ENCODE results near the gene GPR25. TPM values are rescaled to one million over a fixed set of nuclear protein-coding genes. Genes with fewer than 3 reads are reported as not detected.

The GPR25 gene
- total RNA-seq, 4 donors from 2014 or later: 1.3 TPM; not detected in 3

DNA sequence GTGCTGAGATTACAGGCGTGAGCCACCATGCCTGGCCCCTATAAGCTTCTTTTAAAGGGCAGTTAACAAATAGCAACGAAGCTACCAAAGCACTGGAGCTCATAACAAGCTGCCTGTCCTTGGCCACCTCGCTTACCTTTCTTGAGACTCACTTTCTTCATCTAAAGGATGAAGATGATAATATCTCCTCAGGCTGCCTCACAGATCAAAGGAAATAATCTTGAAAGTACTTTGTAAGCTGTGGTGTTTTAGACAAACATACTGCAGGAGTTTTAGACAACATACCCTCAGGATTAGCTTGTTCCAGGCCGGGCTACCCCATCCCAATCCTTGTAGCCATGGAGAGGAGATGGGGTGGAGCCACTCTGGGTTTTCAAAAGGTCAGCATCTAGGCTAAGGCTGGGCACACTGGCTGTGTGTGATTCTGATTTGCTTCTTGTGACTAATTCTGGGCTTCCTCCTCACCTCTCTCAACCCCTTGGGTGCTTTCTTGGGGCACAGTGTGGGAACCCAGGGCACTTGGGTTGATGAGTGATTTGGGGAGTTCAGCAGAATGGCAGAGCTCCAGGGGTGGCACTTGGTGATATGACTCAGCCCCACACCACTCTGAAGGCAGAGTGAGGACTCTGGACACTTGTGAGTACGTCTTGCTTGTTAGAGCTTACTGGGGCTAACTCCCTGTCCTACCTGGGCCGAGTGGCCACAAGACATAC, 5.2 kb downstream of the GPR25 start:
- H3K27me3 ChIP-seq: peaks cover 0 to 63% (median 8%) of the 10 kb centered on the region in 4 donors
- 58 to 79% methylated on average over 6 of the region's 6 CpGs for WGBS, 2 donors
- DNase-seq: no peak
- H3K4me1 ChIP-seq: peaks cover 5 to 10% (median 9%) of the 10 kb centered on the region in 3 donors
- H3K27ac ChIP-seq: no peak overlapping the region
- no peaks in the 10 kb centered on the region for H3K9me3 ChIP-seq
- H3K36me3 ChIP-seq: no peaks in the 10 kb centered on the region
- no peak overlapping the region for H3K4me3 ChIP-seq
- TF ChIP-seq, protein P1, sequence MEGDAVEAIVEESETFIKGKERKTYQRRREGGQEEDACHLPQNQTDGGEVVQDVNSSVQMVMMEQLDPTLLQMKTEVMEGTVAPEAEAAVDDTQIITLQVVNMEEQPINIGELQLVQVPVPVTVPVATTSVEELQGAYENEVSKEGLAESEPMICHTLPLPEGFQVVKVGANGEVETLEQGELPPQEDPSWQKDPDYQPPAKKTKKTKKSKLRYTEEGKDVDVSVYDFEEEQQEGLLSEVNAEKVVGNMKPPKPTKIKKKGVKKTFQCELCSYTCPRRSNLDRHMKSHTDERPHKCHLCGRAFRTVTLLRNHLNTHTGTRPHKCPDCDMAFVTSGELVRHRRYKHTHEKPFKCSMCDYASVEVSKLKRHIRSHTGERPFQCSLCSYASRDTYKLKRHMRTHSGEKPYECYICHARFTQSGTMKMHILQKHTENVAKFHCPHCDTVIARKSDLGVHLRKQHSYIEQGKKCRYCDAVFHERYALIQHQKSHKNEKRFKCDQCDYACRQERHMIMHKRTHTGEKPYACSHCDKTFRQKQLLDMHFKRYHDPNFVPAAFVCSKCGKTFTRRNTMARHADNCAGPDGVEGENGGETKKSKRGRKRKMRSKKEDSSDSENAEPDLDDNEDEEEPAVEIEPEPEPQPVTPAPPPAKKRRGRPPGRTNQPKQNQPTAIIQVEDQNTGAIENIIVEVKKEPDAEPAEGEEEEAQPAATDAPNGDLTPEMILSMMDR (IDR thresholded peaks at IDR 0.05): no peak
- no peak for TF ChIP-seq POLR2A (IDR thresholded peaks at IDR 0.05)
- intact Hi-C loops (cut with DNase I): no loop called here

DNA sequence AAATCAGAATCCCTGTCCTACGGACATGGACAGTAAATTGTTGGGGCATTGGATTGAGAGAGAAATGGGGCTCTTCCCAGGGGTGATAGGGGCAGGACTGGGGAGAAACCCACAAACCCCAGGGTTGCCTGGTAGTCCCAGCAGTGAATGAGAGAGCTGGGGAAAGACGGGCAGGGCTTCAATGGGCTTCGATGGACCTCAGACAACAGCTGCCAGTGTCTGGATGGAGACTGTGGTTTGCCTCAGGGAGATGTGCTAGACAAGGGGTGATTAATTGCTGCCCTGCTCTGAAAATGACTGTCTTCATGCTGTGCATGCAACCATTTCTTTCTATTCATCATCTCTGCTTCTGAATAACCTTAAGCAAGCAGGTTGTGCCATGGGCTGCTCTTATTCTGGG, 7.4 kb downstream of the GPR25 start:
- intact Hi-C loops (cut with DNase I): loop anchor here (10.0 kb wide), 1 partner anchor 85 kb away; no protein-coding TSS in a partner anchor
- no peak overlapping the region for H3K27ac ChIP-seq
- no peak overlapping the region for H3K4me3 ChIP-seq
- peaks cover 0 to 41% (median 0%) of the 10 kb centered on the region in 4 donors for H3K27me3 ChIP-seq
- 57 to 73% methylated on average over 2 to 3 of the region's 3 CpGs for WGBS, 2 donors
- no peak for TF ChIP-seq POLR2A (IDR thresholded peaks at IDR 0.05)
- TF ChIP-seq, protein P1 (IDR thresholded peaks at IDR 0.05): no peak
- H3K9me3 ChIP-seq: no peaks in the 10 kb centered on the region
- H3K4me1 ChIP-seq: no peaks in the 10 kb centered on the region
- DNase-seq: no peak
- no peaks in the 10 kb centered on the region for H3K36me3 ChIP-seq

DNA sequence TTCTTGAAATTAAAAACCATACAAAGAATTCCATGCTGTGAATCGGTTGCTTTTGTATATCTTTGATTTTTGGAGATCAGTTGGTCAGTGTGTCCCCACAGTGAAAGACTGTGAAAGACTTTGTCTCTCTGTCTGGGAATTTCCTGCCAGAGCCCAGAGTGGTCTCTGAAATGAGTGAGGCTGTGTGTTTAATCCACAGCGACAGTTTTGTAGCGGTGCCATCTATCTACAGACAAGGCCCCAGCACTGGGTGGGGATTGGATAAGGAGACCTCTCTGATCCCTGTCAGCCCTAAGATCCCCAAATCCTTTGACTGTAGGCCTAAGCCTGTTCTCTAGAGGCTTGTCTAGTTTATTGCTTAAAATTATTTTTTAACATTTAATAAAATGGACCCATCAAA, 10.3 kb downstream of the GPR25 start:
- H3K4me1 ChIP-seq: no peaks in the 10 kb centered on the region
- TF ChIP-seq POLR2A (IDR thresholded peaks at IDR 0.05): no peak
- TF ChIP-seq, protein P1 (IDR thresholded peaks at IDR 0.05): no peak
- H3K27ac ChIP-seq: no peak overlapping the region
- H3K36me3 ChIP-seq: no peaks in the 10 kb centered on the region
- peaks cover 0 to 20% (median 0%) of the 10 kb centered on the region in 4 donors for H3K27me3 ChIP-seq
- no peaks in the 10 kb centered on the region for H3K9me3 ChIP-seq
- 61 to 83% methylated on average over 3 of the region's 3 CpGs for WGBS, 2 donors
- DNase-seq: no peak
- H3K4me3 ChIP-seq: no peak overlapping the region
- intact Hi-C loops (cut with DNase I): loop anchor here (10.0 kb wide), 1 partner anchor 82 kb away; no protein-coding TSS in a partner anchor

DNA sequence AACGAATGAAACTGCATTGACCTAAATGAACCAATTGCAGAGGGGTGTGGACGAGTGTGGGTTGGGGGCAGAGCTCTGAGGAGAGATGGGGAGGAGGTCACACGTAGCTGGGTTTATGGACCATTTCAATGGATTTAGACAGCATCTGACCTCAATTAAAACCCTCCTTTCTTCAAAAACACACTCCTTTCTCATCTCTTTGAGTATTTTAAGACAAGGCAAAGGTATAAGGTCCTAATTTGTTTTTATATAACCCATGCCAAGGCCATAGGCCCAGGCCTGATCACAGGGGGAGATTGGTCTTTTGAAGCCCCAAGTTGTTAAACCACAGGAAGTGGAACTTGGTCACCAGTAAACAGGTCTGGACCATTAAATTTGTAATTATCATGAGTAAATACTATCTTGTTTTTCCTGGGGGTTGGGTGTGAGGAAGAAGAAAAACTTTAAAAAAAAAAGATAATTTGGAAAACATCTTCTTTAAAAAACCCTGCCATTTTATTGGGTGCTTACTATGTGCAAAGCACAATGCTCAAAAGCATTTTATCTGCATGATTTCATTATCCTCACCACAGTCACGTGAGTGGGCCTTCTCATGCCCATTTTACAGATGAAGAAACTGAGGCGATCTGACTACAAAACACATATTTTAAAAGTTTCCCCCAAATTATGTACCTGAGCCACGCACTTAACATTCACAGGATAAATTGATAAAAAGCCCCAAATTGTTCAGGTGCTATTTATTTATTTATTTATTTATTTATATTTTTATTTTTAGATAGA, 13.0 kb downstream of the GPR25 start:
- H3K4me1 ChIP-seq: peaks cover 3 to 20% (median 7%) of the 10 kb centered on the region in 3 donors
- H3K9me3 ChIP-seq: no peaks in the 10 kb centered on the region
- intact Hi-C loops (cut with DNase I): loop anchor here (10.0 kb wide), 1 partner anchor 79 kb away; no protein-coding TSS in a partner anchor
- TF ChIP-seq, protein P1 (IDR thresholded peaks at IDR 0.05): no peak
- no peak for TF ChIP-seq POLR2A (IDR thresholded peaks at IDR 0.05)
- DNase-seq: no peak
- no peak overlapping the region for H3K27ac ChIP-seq
- WGBS, 2 donors: 81 to 89% methylated on average over 6 of the region's 6 CpGs
- H3K27me3 ChIP-seq: peaks cover 0 to 28% (median 0%) of the 10 kb centered on the region in 4 donors
- H3K4me3 ChIP-seq: no peak overlapping the region
- no peaks in the 10 kb centered on the region for H3K36me3 ChIP-seq

DNA sequence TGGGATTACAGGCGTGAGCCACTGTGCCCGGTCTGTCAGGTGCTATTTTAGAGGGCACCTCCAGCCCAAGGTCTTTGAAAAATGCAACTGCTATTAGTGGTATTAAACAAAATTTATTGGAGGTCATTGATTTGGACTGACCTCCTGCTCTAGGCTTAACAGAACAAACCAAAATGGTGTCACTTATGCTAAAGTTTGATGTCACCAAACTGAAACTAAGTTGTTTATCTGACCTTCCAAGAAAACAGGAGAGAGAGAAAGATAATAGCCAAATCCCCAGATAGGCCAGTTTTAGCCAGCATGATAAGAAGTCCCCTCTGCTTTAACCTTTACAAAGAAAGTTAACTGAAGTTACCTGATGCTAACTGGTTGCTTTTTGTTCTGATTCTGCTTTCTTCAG, 13.8 kb downstream of the GPR25 start:
- intact Hi-C loops (cut with DNase I): loop anchor here (10.0 kb wide), 1 partner anchor 78 kb away; no protein-coding TSS in a partner anchor
- WGBS, 2 donors: 100% methylated on average over 2 of the region's 2 CpGs
- TF ChIP-seq, protein P1 (IDR thresholded peaks at IDR 0.05): no peak
- TF ChIP-seq POLR2A (IDR thresholded peaks at IDR 0.05): no peak
- Histone ChIP-seq H3K4me1 (peaks cover 11 to 28% (median 12%) of the 10 kb centered on the region in 3 donors), H3K9me3 (no peaks in the 10 kb centered on the region), H3K27me3 (peaks cover 0 to 35% (median 0%) of the 10 kb centered on the region in 4 donors), H3K27ac (peak overlapping the region in 1 of 4 donors; percentile 48), H3K36me3 (no peaks in the 10 kb centered on the region), H3K4me3 (no peak overlapping the region)
- DNase-seq: no peak

All from esophagus squamous epithelium (tissue), 5 donors.